ENCODE data around the gene FAAH. TPM values are rescaled to one million over a fixed set of nuclear protein-coding genes. Genes with fewer than 3 reads are reported as not detected.

FAAH gene
- total and polyA plus RNA-seq, 2 donors, result 10.9 to 33.7 TPM

GRCh38 chr1:46411010-46411405, 16.9 kb downstream of the FAAH start:
- DNase-seq (ENCODE audit: low read depth in 6 of 9, low spot score in 9 of 9), result no peak
- Histone ChIP-seq H3K9me3 (ENCODE audit: control insufficient read depth in 2 of 2, insufficient read depth in 1 of 2, low read length in 1 of 2) (no peaks in the 10 kb centered on the region), H3K27ac (ENCODE audit: low read depth in 1 of 2, low read length in 1 of 2) (no peak overlapping the region), H3K4me1 (ENCODE audit: control insufficient read depth in 2 of 2, insufficient read depth in 2 of 2, low read length in 2 of 2) (no peaks in the 10 kb centered on the region), H3K27me3 (ENCODE audit: control insufficient read depth in 2 of 2, insufficient read depth in 1 of 2, low read length in 1 of 2) (no peaks in the 10 kb centered on the region), H3K4me3 (ENCODE audit: low read length in 2 of 2) (no peak overlapping the region), H3K36me3 (ENCODE audit: control insufficient read depth in 2 of 2, insufficient read depth in 2 of 2, low read length in 1 of 2) (peaks cover 0 to 12% of the 10 kb centered on the region in 2 donors)
- WGBS, result 96% methylated on average over 7 of the region's 7 CpGs

- no peak overlapping the region for H3K4me3 ChIP-seq (ENCODE audit: low read length in 2 of 2)
- no peaks in the 10 kb centered on the region for H3K27me3 ChIP-seq (ENCODE audit: control insufficient read depth in 2 of 2, insufficient read depth in 1 of 2, low read length in 1 of 2)
- H3K4me1 ChIP-seq (ENCODE audit: control insufficient read depth in 2 of 2, insufficient read depth in 2 of 2, low read length in 2 of 2), result no peaks in the 10 kb centered on the region
- 97% methylated on average over 16 of the region's 16 CpGs for WGBS
- DNase-seq (ENCODE audit: low read depth in 6 of 9, low spot score in 9 of 9), result no peak
- no peak overlapping the region for H3K27ac ChIP-seq (ENCODE audit: low read depth in 1 of 2, low read length in 1 of 2)
- H3K36me3 ChIP-seq (ENCODE audit: control insufficient read depth in 2 of 2, insufficient read depth in 2 of 2, low read length in 1 of 2), result peaks cover 0 to 12% of the 10 kb centered on the region in 2 donors
- no peaks in the 10 kb centered on the region for H3K9me3 ChIP-seq (ENCODE audit: control insufficient read depth in 2 of 2, insufficient read depth in 1 of 2, low read length in 1 of 2)
Measured at GRCh38 chr1:46411601-46412341, 17.7 kb downstream of the FAAH start.

GRCh38 chr1:46412893-46413595, 18.9 kb downstream of the FAAH start:
- Histone ChIP-seq H3K4me1 (ENCODE audit: control insufficient read depth in 2 of 2, insufficient read depth in 2 of 2, low read length in 2 of 2) (no peaks in the 10 kb centered on the region), H3K4me3 (ENCODE audit: low read length in 2 of 2) (no peak overlapping the region), H3K27ac (ENCODE audit: low read depth in 1 of 2, low read length in 1 of 2) (no peak overlapping the region), H3K36me3 (ENCODE audit: control insufficient read depth in 2 of 2, insufficient read depth in 2 of 2, low read length in 1 of 2) (peaks cover 0 to 8% of the 10 kb centered on the region in 2 donors), H3K27me3 (ENCODE audit: control insufficient read depth in 2 of 2, insufficient read depth in 1 of 2, low read length in 1 of 2) (no peaks in the 10 kb centered on the region), H3K9me3 (ENCODE audit: control insufficient read depth in 2 of 2, insufficient read depth in 1 of 2, low read length in 1 of 2) (no peaks in the 10 kb centered on the region)
- DNase-seq (ENCODE audit: low read depth in 6 of 9, low spot score in 9 of 9), result no peak
- 93% methylated on average over 13 of the region's 13 CpGs for WGBS

- H3K4me3 ChIP-seq (ENCODE audit: low read length in 2 of 2), result no peak overlapping the region
- H3K9me3 ChIP-seq (ENCODE audit: control insufficient read depth in 2 of 2, insufficient read depth in 1 of 2, low read length in 1 of 2), result no peaks in the 10 kb centered on the region
- H3K27ac ChIP-seq (ENCODE audit: low read depth in 1 of 2, low read length in 1 of 2), result no peak overlapping the region
- DNase-seq (ENCODE audit: low read depth in 6 of 9, low spot score in 9 of 9), result no peak
- H3K4me1 ChIP-seq (ENCODE audit: control insufficient read depth in 2 of 2, insufficient read depth in 2 of 2, low read length in 2 of 2), result no peaks in the 10 kb centered on the region
- H3K27me3 ChIP-seq (ENCODE audit: control insufficient read depth in 2 of 2, insufficient read depth in 1 of 2, low read length in 1 of 2), result no peaks in the 10 kb centered on the region
- H3K36me3 ChIP-seq (ENCODE audit: control insufficient read depth in 2 of 2, insufficient read depth in 2 of 2, low read length in 1 of 2), result peaks cover 0 to 8% of the 10 kb centered on the region in 2 donors
- WGBS, result 75% methylated on average over 7 of the region's 7 CpGs
Measured at GRCh38 chr1:46413596-46413985, 19.5 kb downstream of the FAAH start.

GRCh38 chr1:46415514-46415913, 21.4 kb downstream of the FAAH start:
- no peak for DNase-seq (ENCODE audit: low read depth in 6 of 9, low spot score in 9 of 9)
- H3K4me1 ChIP-seq (ENCODE audit: control insufficient read depth in 2 of 2, insufficient read depth in 2 of 2, low read length in 2 of 2), result no peaks in the 10 kb centered on the region
- WGBS, result 80% methylated on average over 4 of the region's 4 CpGs
- no peak overlapping the region for H3K4me3 ChIP-seq (ENCODE audit: low read length in 2 of 2)
- no peaks in the 10 kb centered on the region for H3K9me3 ChIP-seq (ENCODE audit: control insufficient read depth in 2 of 2, insufficient read depth in 1 of 2, low read length in 1 of 2)
- H3K27me3 ChIP-seq (ENCODE audit: control insufficient read depth in 2 of 2, insufficient read depth in 1 of 2, low read length in 1 of 2), result no peaks in the 10 kb centered on the region
- no peak overlapping the region for H3K27ac ChIP-seq (ENCODE audit: low read depth in 1 of 2, low read length in 1 of 2)
- peaks cover 0 to 4% of the 10 kb centered on the region in 2 donors for H3K36me3 ChIP-seq (ENCODE audit: control insufficient read depth in 2 of 2, insufficient read depth in 2 of 2, low read length in 1 of 2)

- 97% methylated on average over 10 of the region's 10 CpGs for WGBS
- DNase-seq (ENCODE audit: low read depth in 6 of 9, low spot score in 9 of 9), result no peak
- Histone ChIP-seq H3K9me3 (ENCODE audit: control insufficient read depth in 2 of 2, insufficient read depth in 1 of 2, low read length in 1 of 2) (no peaks in the 10 kb centered on the region), H3K4me3 (ENCODE audit: low read length in 2 of 2) (no peak overlapping the region), H3K27me3 (ENCODE audit: control insufficient read depth in 2 of 2, insufficient read depth in 1 of 2, low read length in 1 of 2) (peaks cover 0 to 3% of the 10 kb centered on the region in 2 donors), H3K27ac (ENCODE audit: low read depth in 1 of 2, low read length in 1 of 2) (no peak overlapping the region), H3K36me3 (ENCODE audit: control insufficient read depth in 2 of 2, insufficient read depth in 2 of 2, low read length in 1 of 2) (no peaks in the 10 kb centered on the region), H3K4me1 (ENCODE audit: control insufficient read depth in 2 of 2, insufficient read depth in 2 of 2, low read length in 2 of 2) (no peaks in the 10 kb centered on the region)
Measured at GRCh38 chr1:46418976-46419375, 24.9 kb downstream of the FAAH start.

GRCh38 chr1:46420533-46420915, 26.4 kb downstream of the FAAH start:
- Histone ChIP-seq H3K27ac (ENCODE audit: low read depth in 1 of 2, low read length in 1 of 2) (no peak overlapping the region), H3K4me3 (ENCODE audit: low read length in 2 of 2) (no peak overlapping the region), H3K36me3 (ENCODE audit: control insufficient read depth in 2 of 2, insufficient read depth in 2 of 2, low read length in 1 of 2) (no peaks in the 10 kb centered on the region), H3K4me1 (ENCODE audit: control insufficient read depth in 2 of 2, insufficient read depth in 2 of 2, low read length in 2 of 2) (no peaks in the 10 kb centered on the region), H3K9me3 (ENCODE audit: control insufficient read depth in 2 of 2, insufficient read depth in 1 of 2, low read length in 1 of 2) (no peaks in the 10 kb centered on the region), H3K27me3 (ENCODE audit: control insufficient read depth in 2 of 2, insufficient read depth in 1 of 2, low read length in 1 of 2) (peaks cover 0 to 3% of the 10 kb centered on the region in 2 donors)
- WGBS, result 94% methylated on average over 4 of the region's 4 CpGs
- DNase-seq (ENCODE audit: low read depth in 6 of 9, low spot score in 9 of 9), result no peak

- Histone ChIP-seq H3K27ac (ENCODE audit: low read depth in 1 of 2, low read length in 1 of 2) (no peak overlapping the region), H3K36me3 (ENCODE audit: control insufficient read depth in 2 of 2, insufficient read depth in 2 of 2, low read length in 1 of 2) (no peaks in the 10 kb centered on the region), H3K4me3 (ENCODE audit: low read length in 2 of 2) (no peak overlapping the region), H3K9me3 (ENCODE audit: control insufficient read depth in 2 of 2, insufficient read depth in 1 of 2, low read length in 1 of 2) (no peaks in the 10 kb centered on the region), H3K27me3 (ENCODE audit: control insufficient read depth in 2 of 2, insufficient read depth in 1 of 2, low read length in 1 of 2) (peaks cover 0 to 3% of the 10 kb centered on the region in 2 donors), H3K4me1 (ENCODE audit: control insufficient read depth in 2 of 2, insufficient read depth in 2 of 2, low read length in 2 of 2) (no peaks in the 10 kb centered on the region)
- DNase-seq (ENCODE audit: low read depth in 6 of 9, low spot score in 9 of 9), result no peak
- 69% methylated on average over 5 of the region's 5 CpGs for WGBS
Measured at GRCh38 chr1:46421739-46422138, 27.6 kb downstream of the FAAH start.

- 95% methylated on average over 9 of the region's 9 CpGs for WGBS
- H3K4me3 ChIP-seq (ENCODE audit: low read length in 2 of 2), result no peak overlapping the region
- no peak for DNase-seq (ENCODE audit: low read depth in 6 of 9, low spot score in 9 of 9)
- no peaks in the 10 kb centered on the region for H3K4me1 ChIP-seq (ENCODE audit: control insufficient read depth in 2 of 2, insufficient read depth in 2 of 2, low read length in 2 of 2)
- no peaks in the 10 kb centered on the region for H3K36me3 ChIP-seq (ENCODE audit: control insufficient read depth in 2 of 2, insufficient read depth in 2 of 2, low read length in 1 of 2)
- peaks cover 0 to 3% of the 10 kb centered on the region in 2 donors for H3K27me3 ChIP-seq (ENCODE audit: control insufficient read depth in 2 of 2, insufficient read depth in 1 of 2, low read length in 1 of 2)
- H3K9me3 ChIP-seq (ENCODE audit: control insufficient read depth in 2 of 2, insufficient read depth in 1 of 2, low read length in 1 of 2), result no peaks in the 10 kb centered on the region
- no peak overlapping the region for H3K27ac ChIP-seq (ENCODE audit: low read depth in 1 of 2, low read length in 1 of 2)
Measured at GRCh38 chr1:46422261-46422871, 28.2 kb downstream of the FAAH start.

Data from thymus (tissue), 11 donors.